SJCRH30 (cell line): ENCODE measurements around the gene NPR2. TPM values are rescaled to one million over a fixed set of nuclear protein-coding genes. Genes with fewer than 3 reads are reported as not detected.

Experiments
- DNase-seq, 2 experiments: peaks; one replicate each; pipeline ENCODE4 v3.0.0-alpha.2; 2015 to 2020
- H3K27ac ChIP-seq: fragments of 250-450 bp; sonication (Bioruptor Pico); 2 replicates; pipeline ENCODE4 v1.5.1; 2020; ENCODE audit warnings: mild to moderate bottlenecking, moderate library complexity
- H3K27me3 ChIP-seq: fragments of 250-450 bp; sonication (Bioruptor Pico); 2 replicates; pipeline ENCODE4 v1.5.1; 2020; ENCODE audit warnings: mild to moderate bottlenecking, moderate library complexity
- H3K36me3 ChIP-seq: fragments of 250-450 bp; sonication (Bioruptor Pico); 2 replicates; pipeline ENCODE4 v1.5.1; 2020; ENCODE audit warnings: mild to moderate bottlenecking, moderate library complexity
- H3K4me1 ChIP-seq: fragments of 250-450 bp; sonication (Bioruptor Pico); 2 replicates; pipeline ENCODE4 v1.5.1; 2020; ENCODE audit warnings: mild to moderate bottlenecking, moderate library complexity
- H3K4me3 ChIP-seq: fragments of 250-450 bp; sonication (Bioruptor Pico); 2 replicates; pipeline ENCODE4 v1.5.1; 2020; ENCODE audit warnings: mild to moderate bottlenecking, moderate library complexity
- H3K9me3 ChIP-seq: fragments of 250-450 bp; sonication (Bioruptor Pico); replicated peaks from 2 replicates; pipeline ENCODE4 v1.5.1; 2020; ENCODE audit warnings: mild to moderate bottlenecking, moderate library complexity
- total RNA-seq: library from RNA; depleted of rRNA; stranded (reverse); fragments of >200 nt; shearing (Covaris generic); gene quantifications from 2 replicates; pipeline ENCODE4 v1.2.3, GENCODE V29; 2014; rRNA removed

NPR2 gene
- total RNA-seq, 1 experiment from 2014 or later: 0.24 TPM

DNA sequence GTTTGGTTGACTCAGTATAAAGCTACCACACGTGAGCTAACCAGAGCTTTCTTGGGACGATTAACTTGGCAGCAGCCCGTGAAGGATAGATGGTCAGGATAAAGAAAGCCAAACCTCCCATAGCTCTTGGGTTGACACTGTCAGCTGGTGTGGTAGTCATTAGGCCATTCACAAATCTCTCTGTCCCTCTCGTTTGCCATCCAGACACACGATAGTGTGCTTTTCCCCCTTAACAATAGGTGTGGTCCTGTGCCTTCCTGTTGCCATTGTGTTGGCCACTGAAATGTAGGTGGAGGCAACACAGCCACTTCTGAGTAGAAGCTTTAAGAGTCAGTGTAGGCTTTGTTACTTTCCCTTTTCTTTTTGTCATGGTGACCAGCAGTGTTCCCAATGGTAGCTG, 67.1 kb downstream of the NPR2 start:
- no peak overlapping the region for H3K4me3 ChIP-seq
- no peaks in the 10 kb centered on the region for H3K9me3 ChIP-seq
- no peak overlapping the region for H3K27ac ChIP-seq
- H3K27me3 ChIP-seq: no peaks in the 10 kb centered on the region
- no peak for DNase-seq
- H3K4me1 ChIP-seq: no peaks in the 10 kb centered on the region
- H3K36me3 ChIP-seq: no peaks in the 10 kb centered on the region

Other genes starting within 250 kb of the NPR2 start
- 9.2 and 10.1 TPM in 2 replicates for gene TESK1, start 186.3 kb upstream of the NPR2 start, total RNA-seq
- not detected in 2 replicates for gene CD72, start 173.2 kb upstream of the NPR2 start, total RNA-seq
- 0.13 TPM in 1 of 2 replicates, not detected in the other for gene SIT1, start 140.7 kb upstream of the NPR2 start, total RNA-seq
- 8,654 and 17,072 TPM in 2 replicates for gene RMRP, start 133.6 kb upstream of the NPR2 start, total RNA-seq
- 6.1 and 6.6 TPM in 2 replicates for gene CCDC107, start 133.3 kb upstream of the NPR2 start, total RNA-seq
- 10.5 and 11.9 TPM in 2 replicates for gene ARHGEF39, start 126.4 kb upstream of the NPR2 start, total RNA-seq
- gene CA9, start 117.7 kb upstream of the NPR2 start, total RNA-seq: 2.5 and 3.2 TPM in 2 replicates
- gene TPM2, start 101.7 kb upstream of the NPR2 start, total RNA-seq: 427 and 459 TPM in 2 replicates
- 65.0 and 70.4 TPM in 2 replicates for gene TLN1, start 59.4 kb upstream of the NPR2 start, total RNA-seq
- 21.1 and 21.6 TPM in 2 replicates for gene CREB3, start 58.9 kb upstream of the NPR2 start, total RNA-seq
- 34.4 and 37.1 TPM in 2 replicates for gene GBA2, start 42.4 kb upstream of the NPR2 start, total RNA-seq
- 14.6 and 16.3 TPM in 2 replicates for gene RGP1, start 42.3 kb upstream of the NPR2 start, total RNA-seq
- gene MSMP, start 37.3 kb upstream of the NPR2 start, total RNA-seq: not detected in 2 replicates
- gene SPAG8, start 20.7 kb downstream of the NPR2 start, total RNA-seq: 0.20 and 0.63 TPM in 2 replicates
- 21.3 and 28.2 TPM in 2 replicates for gene HINT2, start 23.5 kb downstream of the NPR2 start, total RNA-seq
- not detected in 2 replicates for gene FAM221B, start 37.1 kb downstream of the NPR2 start, total RNA-seq
- gene TMEM8B, start 37.6 kb downstream of the NPR2 start, total RNA-seq: 1.7 and 2.1 TPM in 2 replicates
- not detected in 2 replicates for gene OR13J1, start 78.8 kb downstream of the NPR2 start, total RNA-seq
- gene HRCT1, start 114.6 kb downstream of the NPR2 start, total RNA-seq: 0.48 TPM in 1 of 2 replicates, not detected in the other
- 0.12 and 0.18 TPM in 2 replicates for gene SPAAR, start 117.9 kb downstream of the NPR2 start, total RNA-seq
- not detected in 2 replicates for gene OR2S2, start 166.6 kb downstream of the NPR2 start, total RNA-seq
- gene RECK, start 245.3 kb downstream of the NPR2 start, total RNA-seq: 8.1 and 10.1 TPM in 2 replicates